Suprapubic skin (tissue), 4 donors: ENCODE data around the gene SNAPC2.

ENCODE experiments used
- EP300 ChIP-seq: sonication (generic); formaldehyde crosslinking; IDR thresholded peaks from one replicate; pipeline ENCODE4 v1.6.1; 2017; ENCODE audit warnings: antibody characterized with exemption
- POLR2A ChIP-seq, 2 donors: fragments of 450-650 bp; IDR thresholded peaks; one replicate each; pipeline ENCODE4 v1.6.1; 2017; ENCODE audit warnings: antibody characterized with exemption in 2 of 2, mild to moderate bottlenecking in 2 of 2, moderate library complexity in 2 of 2
- POLR2AphosphoS5 ChIP-seq, 3 donors: sonication (generic); formaldehyde crosslinking; IDR thresholded peaks; one replicate each; pipeline ENCODE4 v1.6.1; 2017; ENCODE audit warnings: antibody characterized with exemption in 3 of 3
- TF ChIP-seq, protein P1 (sequence below), 2 donors: fragments of 200-600 bp in 1 of 2; fragments of 450-650 bp in 1 of 2; sonication (generic) in 1 of 2; IDR thresholded peaks; one replicate each; pipeline ENCODE4 v1.5.1; 2016 to 2019; ENCODE audit warnings: antibody characterized with exemption in 2 of 2, mild to moderate bottlenecking in 1 of 2, moderate library complexity in 1 of 2

DNA sequence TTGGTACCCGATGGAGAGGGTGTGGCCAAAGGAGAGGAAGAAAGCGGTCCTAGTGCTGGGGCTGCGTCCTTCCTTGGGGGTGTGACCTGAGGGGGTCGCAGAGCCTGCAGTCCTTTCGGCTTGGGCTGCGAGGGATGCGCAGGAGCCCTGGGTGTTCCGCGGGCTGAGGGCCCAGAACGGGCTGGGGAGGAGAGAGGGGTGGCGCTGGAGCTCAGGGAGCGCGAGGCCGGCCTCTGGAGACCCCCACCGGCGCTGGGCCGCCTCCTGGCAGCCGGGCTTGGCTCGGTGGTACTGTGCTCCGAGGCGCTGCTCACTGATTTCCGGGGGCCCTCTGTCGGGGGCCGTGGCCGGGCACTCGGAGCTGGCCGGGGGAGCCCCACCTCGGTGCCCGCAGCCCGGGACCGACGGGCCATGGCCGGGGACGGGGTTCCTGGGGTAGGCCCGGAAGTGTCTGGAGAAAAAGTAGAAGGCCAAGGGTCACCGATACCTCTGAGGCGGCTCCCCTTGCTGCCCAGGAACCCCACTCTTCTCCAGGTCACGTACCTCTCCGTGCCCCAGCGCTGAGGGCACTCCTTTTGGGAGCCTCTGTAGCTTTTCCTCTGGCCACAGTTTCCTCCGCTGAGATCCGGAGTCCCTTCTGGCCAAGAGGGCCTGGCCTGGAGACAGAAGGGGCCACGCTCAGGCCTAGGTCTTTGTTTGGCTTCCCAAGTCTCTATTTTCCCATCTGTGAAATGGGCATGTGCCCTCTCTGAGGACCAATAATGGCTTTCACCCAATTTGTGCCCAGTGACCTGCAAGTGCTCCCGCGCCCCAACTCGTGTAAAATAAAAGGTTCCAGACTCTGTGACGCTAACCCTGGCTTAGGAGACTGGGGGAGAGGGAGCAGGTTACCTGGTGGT is 47.6 kb upstream of the SNAPC2 start:
- TF ChIP-seq POLR2AphosphoS5 (IDR thresholded peaks at IDR 0.05) (no peak), POLR2A (IDR thresholded peaks at IDR 0.05) (no peak), EP300 (no peak)
- TF ChIP-seq, protein P1, sequence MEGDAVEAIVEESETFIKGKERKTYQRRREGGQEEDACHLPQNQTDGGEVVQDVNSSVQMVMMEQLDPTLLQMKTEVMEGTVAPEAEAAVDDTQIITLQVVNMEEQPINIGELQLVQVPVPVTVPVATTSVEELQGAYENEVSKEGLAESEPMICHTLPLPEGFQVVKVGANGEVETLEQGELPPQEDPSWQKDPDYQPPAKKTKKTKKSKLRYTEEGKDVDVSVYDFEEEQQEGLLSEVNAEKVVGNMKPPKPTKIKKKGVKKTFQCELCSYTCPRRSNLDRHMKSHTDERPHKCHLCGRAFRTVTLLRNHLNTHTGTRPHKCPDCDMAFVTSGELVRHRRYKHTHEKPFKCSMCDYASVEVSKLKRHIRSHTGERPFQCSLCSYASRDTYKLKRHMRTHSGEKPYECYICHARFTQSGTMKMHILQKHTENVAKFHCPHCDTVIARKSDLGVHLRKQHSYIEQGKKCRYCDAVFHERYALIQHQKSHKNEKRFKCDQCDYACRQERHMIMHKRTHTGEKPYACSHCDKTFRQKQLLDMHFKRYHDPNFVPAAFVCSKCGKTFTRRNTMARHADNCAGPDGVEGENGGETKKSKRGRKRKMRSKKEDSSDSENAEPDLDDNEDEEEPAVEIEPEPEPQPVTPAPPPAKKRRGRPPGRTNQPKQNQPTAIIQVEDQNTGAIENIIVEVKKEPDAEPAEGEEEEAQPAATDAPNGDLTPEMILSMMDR (IDR thresholded peaks at IDR 0.05): no peak
